OCI-LY3 (cell line): Measurements from ENCODE around the gene ST8SIA1.

Experiments
- CTCF ChIP-seq: fragments of 200-600, 300-600 bp; sonication (generic); IDR thresholded peaks from 2 replicates; pipeline ENCODE4 v1.5.1; 2014; ENCODE audit warnings: antibody characterized with exemption, low read length, low read depth
- EZH2phosphoT487 ChIP-seq: fragments of 200-600 bp; shearing (Covaris generic); IDR thresholded peaks from 2 replicates; pipeline ENCODE4 v1.6.1; 2018; ENCODE audit warnings: antibody characterized with exemption, mixed run types, low read depth

- TF ChIP-seq CTCF = no peak
- TF ChIP-seq EZH2phosphoT487 = no peak
These were observed 1.3 kb downstream of the ST8SIA1 start for GRCh38 chr12:22333186-22333712.
